22Rv1 (cell line): ENCODE measurements around the gene TMEM176B.

ENCODE experiments used
- CTCF ChIP-seq: fragments of 450-650 bp; IDR thresholded peaks from 2 replicates; pipeline ENCODE4 v1.5.1; 2017; ENCODE audit warnings: mild to moderate bottlenecking
- ZFX ChIP-seq: fragments of 450-650 bp; IDR thresholded peaks from 2 replicates; pipeline ENCODE4 v1.6.1; 2017; ENCODE audit warnings: antibody characterized with exemption, borderline replicate concordance

GRCh38 chr7:150745086-150745485 lies 55.1 kb downstream of the TMEM176B start:
- no peak for TF ChIP-seq CTCF
- TF ChIP-seq ZFX, result no peak
